Hepatocyte (in vitro differentiated cells): ENCODE data around the gene ISYNA1. TPM values are rescaled to one million over a fixed set of nuclear protein-coding genes. Genes with fewer than 3 reads are reported as not detected.

Experiments
- DNase-seq: peaks from one replicate; pipeline ENCODE4 v3.0.0-alpha.2; 2016; ENCODE audit warnings: low spot score
- H2AFZ ChIP-seq: fragments of 200-600 bp; sonication (generic); 2 replicates; pipeline ENCODE4 v1.6.0; 2016; ENCODE audit warnings: antibody characterized with exemption, mild to moderate bottlenecking
- H3K27ac ChIP-seq: fragments of 200-600 bp; sonication (generic); 2 replicates; pipeline ENCODE4 v1.5.1; 2016; ENCODE audit warnings: mild to moderate bottlenecking
- H3K27me3 ChIP-seq: fragments of 200-600 bp; sonication (generic); 2 replicates; pipeline ENCODE4 v1.6.1; 2016
- H3K36me3 ChIP-seq: fragments of 200-600 bp; sonication (generic); replicated peaks from 2 replicates; pipeline ENCODE4 v1.5.1; 2016; ENCODE audit warnings: low read depth; ENCODE audit not compliant: insufficient read depth
- H3K4me1 ChIP-seq: fragments of 200-600 bp; sonication (generic); 2 replicates; pipeline ENCODE4 v1.5.1; 2016; ENCODE audit warnings: mild to moderate bottlenecking, moderate library complexity; ENCODE audit not compliant: insufficient read depth
- H3K4me2 ChIP-seq: fragments of 200-600 bp; sonication (generic); 2 replicates; pipeline ENCODE4 v1.6.0; 2016
- H3K4me3 ChIP-seq: fragments of 200-600 bp; sonication (generic); 2 replicates; pipeline ENCODE4 v1.5.1; 2016; ENCODE audit warnings: mild to moderate bottlenecking
- H3K79me2 ChIP-seq: fragments of 200-600 bp; sonication (generic); 2 replicates; pipeline ENCODE4 v1.6.0; 2017; ENCODE audit warnings: mild to moderate bottlenecking
- H3K9me2 ChIP-seq: fragments of 200-600 bp; sonication (generic); replicated peaks from 2 replicates; pipeline ENCODE4 v1.6.0; 2017; ENCODE audit warnings: mild to moderate bottlenecking; ENCODE audit not compliant: insufficient read depth
- H3K9me3 ChIP-seq: fragments of 200-600 bp; sonication (generic); 2 replicates; pipeline ENCODE4 v1.5.1; 2016; ENCODE audit warnings: low read depth, mild to moderate bottlenecking
- H4K20me1 ChIP-seq: fragments of 200-600 bp; sonication (generic); 2 replicates; pipeline ENCODE4 v1.6.0; 2016; ENCODE audit warnings: mild to moderate bottlenecking; ENCODE audit not compliant: insufficient read depth, poor library complexity, severe bottlenecking
- CTCF ChIP-seq: fragments of 200-600 bp; sonication (generic); IDR thresholded peaks from 2 replicates; pipeline ENCODE4 v1.5.1; 2016; ENCODE audit warnings: antibody characterized with exemption, mild to moderate bottlenecking; ENCODE audit not compliant: poor library complexity
- EZH2 ChIP-seq: fragments of 200-600 bp; sonication (generic); IDR thresholded peaks from 2 replicates; pipeline ENCODE4 v1.6.1; 2016; ENCODE audit warnings: antibody characterized with exemption, mild to moderate bottlenecking, borderline replicate concordance
- EZH2phosphoT487 ChIP-seq: fragments of 200-600 bp; sonication (generic); IDR thresholded peaks from one replicate; pipeline ENCODE4 v1.6.1; 2018; ENCODE audit warnings: antibody characterized with exemption, mild to moderate bottlenecking, low read depth, moderate library complexity; ENCODE audit not compliant: unreplicated experiment, severe bottlenecking
- WGBS: methylation state at CpG from one replicate; pipeline ENCODE4 v1.1.6; 2016; ENCODE audit warnings: low lambda C conversion rate; ENCODE audit errors: missing lambda C conversion rate; 5-methylcytosine and 5-hydroxymethylcytosine counted together
- polyA plus RNA-seq: library from polyadenylated mRNA; unstranded; fragments of >200 nt; fragmentation: Nextera tagmentation; extraction: Ambion mirVana; gene quantifications from 2 replicates; pipeline ENCODE4 v1.2.1, GENCODE V29; 2016
- total RNA-seq: library from RNA; depleted of rRNA; stranded (reverse); fragments of >200 nt; gene quantifications from 2 replicates; pipeline ENCODE4 v1.2.3, GENCODE V29; 2014

Gene ISYNA1
- total and polyA plus RNA-seq, 2 experiments from 2014 or later: 51.5 to 144 TPM

DNA sequence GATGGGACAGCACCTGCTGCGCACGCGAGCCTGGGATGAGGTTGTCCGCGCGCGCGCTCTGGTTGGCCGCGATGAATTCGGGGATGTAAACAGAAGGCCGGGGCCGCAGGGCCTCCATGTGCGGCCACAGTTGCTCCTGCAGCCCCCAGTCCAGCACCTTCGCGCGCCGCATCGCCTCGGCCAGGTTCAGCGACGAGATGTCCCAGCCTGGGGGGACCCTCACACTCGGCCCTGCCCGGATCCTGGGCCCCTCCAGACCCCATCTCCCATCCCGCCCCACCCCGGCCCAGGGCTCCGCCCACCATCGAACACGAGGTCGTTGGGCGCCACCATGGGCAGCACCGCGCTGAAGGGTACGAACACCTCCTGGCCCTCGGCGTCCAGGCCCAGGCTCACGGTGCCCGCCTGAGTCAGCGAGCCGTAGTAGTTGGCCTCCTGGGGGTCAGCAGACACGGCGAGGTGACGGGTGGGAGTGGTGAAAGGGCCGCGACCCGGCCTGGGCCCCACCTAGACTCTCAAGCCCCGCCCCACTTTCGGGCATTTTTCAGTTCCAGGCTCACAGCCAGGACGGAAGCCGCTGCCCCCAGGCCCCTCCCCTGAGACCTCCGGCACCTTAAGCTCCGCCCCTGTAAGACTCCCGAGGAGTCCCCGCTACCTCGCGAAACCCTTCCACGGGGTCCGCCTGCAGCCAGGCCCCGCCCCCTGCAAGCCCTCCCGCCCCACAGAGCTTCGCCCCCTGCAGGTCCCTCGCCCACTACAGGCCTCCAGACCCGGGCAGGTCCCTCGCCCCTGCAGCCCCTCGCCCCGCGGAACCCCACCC lies 1.1 kb downstream of the ISYNA1 start:
- WGBS: 44% methylated on average over 31 of the region's 67 CpGs
- Histone ChIP-seq H3K9me3 (no peaks in the 10 kb centered on the region), H3K4me2 (peak overlapping the region; percentile 95), H3K36me3 (no peaks in the 10 kb centered on the region), H3K4me1 (peaks cover 53% of the 10 kb centered on the region), H3K27ac (peak overlapping the region; percentile 73), H3K9me2 (no peaks in the 10 kb centered on the region), H4K20me1 (no peaks in the 10 kb centered on the region), H2AFZ (no peak overlapping the region), H3K27me3 (no peaks in the 10 kb centered on the region), H3K4me3 (peak overlapping the region; percentile 74), H3K79me2 (peaks cover 14% of the 10 kb centered on the region)
- DNase-seq: peak; percentile 92
- TF ChIP-seq CTCF: peak; percentile 12
- no peak for TF ChIP-seq EZH2phosphoT487
- TF ChIP-seq EZH2: no peak

- Histone ChIP-seq H4K20me1 (no peaks in the 10 kb centered on the region), H3K4me1 (peaks cover 54% of the 10 kb centered on the region), H3K4me3 (no peak overlapping the region), H3K79me2 (peaks cover 14% of the 10 kb centered on the region), H3K27ac (no peak overlapping the region), H3K27me3 (no peaks in the 10 kb centered on the region), H3K9me2 (no peaks in the 10 kb centered on the region), H2AFZ (no peak overlapping the region), H3K9me3 (no peaks in the 10 kb centered on the region), H3K36me3 (no peaks in the 10 kb centered on the region), H3K4me2 (peak overlapping the region; percentile 95)
- no peak for DNase-seq
- WGBS: 95% methylated on average over 40 of the region's 46 CpGs
- TF ChIP-seq CTCF: no peak
- TF ChIP-seq EZH2: no peak
- no peak for TF ChIP-seq EZH2phosphoT487
Observed at GRCh38 chr19:18435842-18436670, 1.9 kb downstream of the ISYNA1 start.

DNA sequence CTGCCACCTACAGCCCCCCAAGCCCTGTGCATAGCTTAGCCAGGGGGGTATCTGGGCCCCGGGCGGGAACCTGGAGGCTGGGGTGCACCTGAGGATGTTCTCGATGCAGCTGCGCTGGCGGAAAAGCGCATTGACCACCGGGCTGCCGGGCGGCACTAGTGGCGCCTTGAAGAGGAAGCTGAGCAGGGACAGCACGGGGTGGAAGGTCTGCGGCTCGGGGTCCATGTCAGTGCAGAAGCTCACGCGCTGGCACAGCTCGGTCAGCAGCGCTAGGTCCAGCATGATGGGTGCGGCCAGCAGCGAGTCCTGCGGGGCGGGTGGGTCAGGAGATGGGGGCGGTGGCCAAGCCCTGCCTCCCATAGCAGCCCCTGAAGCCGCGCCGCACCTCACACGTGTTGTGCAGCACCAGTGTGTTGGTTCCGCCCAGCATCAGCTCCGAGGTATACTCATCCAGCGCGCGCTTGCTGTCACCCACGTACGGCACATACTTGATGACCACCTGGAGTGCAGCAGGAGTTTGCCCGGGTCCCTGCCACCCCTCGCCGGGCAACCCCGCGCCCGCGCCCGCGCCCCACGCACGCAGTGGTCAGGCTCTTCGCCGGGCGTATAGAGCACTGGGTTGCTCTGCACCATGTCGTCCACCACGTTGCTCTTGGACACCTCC lies 2.6 kb downstream of the ISYNA1 start:
- Histone ChIP-seq H4K20me1 (no peaks in the 10 kb centered on the region), H2AFZ (no peak overlapping the region), H3K27ac (no peak overlapping the region), H3K4me2 (no peak overlapping the region), H3K4me3 (no peak overlapping the region), H3K79me2 (peaks cover 19% of the 10 kb centered on the region), H3K9me2 (no peaks in the 10 kb centered on the region), H3K36me3 (no peaks in the 10 kb centered on the region), H3K27me3 (no peaks in the 10 kb centered on the region), H3K4me1 (peaks cover 56% of the 10 kb centered on the region), H3K9me3 (no peaks in the 10 kb centered on the region)
- 95% methylated on average over 25 of the region's 49 CpGs for WGBS
- TF ChIP-seq EZH2: no peak
- no peak for TF ChIP-seq EZH2phosphoT487
- TF ChIP-seq CTCF: no peak
- DNase-seq: no peak
